HG03432 (cell line): ENCODE data around the gene ROBO1.
"Not testable (repeated sequence)": the region's sequence is repeated elsewhere in the genome, so short reads cannot be mapped to it uniquely, and the experiment has no call there.

Source experiments
- ATAC-seq: cut with Tn5 transposase; IDR thresholded peaks from one replicate; pipeline ENCODE4 v1.9.1; 2021; ENCODE audit warnings: mild to moderate bottlenecking, moderate library complexity; ENCODE audit not compliant: unreplicated experiment

Gene ROBO1

DNA sequence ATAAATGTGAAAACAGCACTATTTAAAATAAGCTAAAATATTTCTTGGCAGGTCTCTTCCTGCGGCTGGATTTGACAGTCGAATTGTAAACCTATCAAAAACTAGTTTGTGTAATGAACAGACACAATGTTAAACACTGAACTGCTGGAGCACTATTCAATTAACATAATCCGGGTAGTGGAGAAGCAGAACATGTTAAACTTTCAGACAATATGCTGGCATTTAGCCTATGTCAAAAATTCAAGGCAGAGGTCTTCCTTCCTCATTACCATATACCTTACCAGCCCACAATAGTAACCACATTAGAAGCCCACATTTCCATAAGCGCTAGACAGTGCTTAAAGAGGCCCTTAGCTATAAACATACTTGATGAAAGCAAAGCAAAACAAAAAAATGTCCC lies 1042.9 kb downstream of the ROBO1 start:
- ATAC-seq: no peak

DNA sequence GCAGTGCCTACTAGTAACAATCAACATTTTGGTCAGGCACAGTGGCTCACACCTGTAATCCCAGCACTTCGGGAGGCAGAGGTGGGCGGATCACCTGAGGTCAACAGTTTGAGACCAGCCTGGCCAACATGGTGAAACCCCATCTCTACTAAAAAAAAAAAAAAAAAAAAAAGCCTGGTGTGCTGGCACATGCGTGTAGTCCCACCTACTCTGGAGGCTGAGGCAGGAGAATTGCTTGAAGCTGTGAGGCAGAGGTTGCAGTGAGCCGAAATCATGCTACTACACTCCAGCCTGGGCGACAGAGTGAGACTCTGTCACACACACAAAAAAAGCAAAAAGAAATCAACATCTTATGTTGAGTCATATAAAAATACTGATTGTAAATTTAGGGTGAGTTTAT lies 1043.4 kb downstream of the ROBO1 start:
- not testable (repeated sequence) for ATAC-seq

DNA sequence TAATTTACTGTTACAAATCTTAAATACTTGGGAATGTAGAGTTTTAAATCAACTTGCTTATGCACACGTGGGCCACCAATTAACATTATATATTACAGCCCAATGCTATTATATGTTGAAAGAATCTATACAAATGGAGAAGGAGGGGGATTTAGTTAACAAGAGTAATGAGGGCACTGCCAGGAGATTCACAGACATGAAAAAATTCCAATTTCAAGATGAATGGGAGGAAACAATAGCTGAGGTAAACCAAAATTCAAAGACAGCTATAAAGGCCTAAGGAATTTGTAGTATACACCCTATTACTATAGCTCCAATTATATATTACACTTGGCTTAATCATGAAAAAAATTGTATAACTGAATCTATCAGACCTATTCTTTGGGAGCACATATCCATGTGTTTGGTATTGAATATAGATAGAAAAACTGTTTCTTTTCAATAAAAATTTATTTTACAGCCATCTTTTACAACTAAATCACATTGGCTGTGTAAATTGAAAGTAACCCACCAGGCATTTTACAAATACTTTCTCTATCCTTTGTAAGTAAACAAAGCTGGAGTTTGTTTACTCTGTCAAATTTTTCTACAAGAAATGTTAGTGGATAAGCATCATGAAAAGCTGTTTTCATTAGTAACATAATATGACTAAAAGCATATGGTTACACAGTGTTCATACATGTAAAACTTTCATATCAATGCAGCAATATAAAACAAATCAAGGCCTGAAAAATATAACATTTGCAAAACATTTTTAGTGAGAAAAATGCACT lies 1045.8 kb downstream of the ROBO1 start:
- no peak for ATAC-seq

DNA sequence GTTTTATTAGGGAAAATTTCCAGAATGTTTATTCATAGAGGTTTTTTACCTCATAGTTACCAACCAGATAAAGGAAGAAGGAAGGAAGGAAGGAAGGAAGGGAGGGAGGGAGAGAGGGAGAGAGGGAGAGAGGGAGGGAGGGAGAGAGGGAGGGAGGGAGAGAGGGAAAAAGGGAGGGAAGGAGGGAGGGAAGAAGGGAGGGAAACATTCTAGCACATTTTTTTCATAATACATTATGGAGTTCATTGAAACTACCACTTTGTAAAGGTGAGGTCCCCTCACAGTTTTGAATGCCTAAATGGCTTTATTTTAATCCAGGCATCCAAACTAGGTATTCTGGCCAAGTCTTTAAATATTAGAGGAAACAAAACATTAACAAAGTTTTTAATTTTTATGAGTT lies 1049.1 kb downstream of the ROBO1 start:
- ATAC-seq: no peak

DNA sequence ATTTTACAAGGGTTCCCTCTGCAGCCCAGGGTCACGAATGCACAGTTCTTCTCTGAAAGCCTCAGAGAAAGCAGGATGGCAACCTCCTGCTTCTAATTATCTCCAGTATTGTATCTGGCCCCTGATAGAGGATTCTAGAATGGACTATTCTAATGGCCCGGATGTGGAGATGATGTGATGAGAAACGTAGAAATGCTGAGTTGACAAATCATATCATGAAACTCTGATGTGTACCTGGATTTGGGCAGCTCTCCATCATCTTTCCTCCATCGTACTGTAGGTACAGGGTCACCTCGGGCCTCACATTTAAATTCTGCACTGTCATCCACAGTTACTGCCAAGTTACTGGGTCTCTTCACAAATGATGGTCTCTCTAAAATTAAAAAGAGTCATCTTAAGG lies 1050.8 kb downstream of the ROBO1 start:
- no peak for ATAC-seq

DNA sequence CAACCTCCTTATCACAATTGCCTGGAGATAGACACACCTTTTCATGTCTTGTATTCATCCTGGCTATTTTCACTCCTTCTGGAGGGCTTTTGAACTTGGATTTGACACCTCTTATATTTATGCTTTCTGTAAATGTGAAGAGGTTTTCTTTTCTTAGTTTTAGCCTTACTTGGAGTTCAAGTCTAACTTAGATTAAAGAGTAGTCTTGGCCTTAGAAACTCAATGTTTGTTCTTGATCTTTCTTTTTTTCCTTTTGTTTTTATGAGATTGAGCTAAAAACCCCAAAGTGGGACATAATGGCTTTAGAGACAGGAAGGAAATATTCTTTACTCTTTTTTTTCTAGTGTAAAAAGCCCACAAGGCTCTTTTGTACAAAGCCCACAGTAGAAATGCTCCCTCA lies 1054.9 kb downstream of the ROBO1 start:
- no peak for ATAC-seq

DNA sequence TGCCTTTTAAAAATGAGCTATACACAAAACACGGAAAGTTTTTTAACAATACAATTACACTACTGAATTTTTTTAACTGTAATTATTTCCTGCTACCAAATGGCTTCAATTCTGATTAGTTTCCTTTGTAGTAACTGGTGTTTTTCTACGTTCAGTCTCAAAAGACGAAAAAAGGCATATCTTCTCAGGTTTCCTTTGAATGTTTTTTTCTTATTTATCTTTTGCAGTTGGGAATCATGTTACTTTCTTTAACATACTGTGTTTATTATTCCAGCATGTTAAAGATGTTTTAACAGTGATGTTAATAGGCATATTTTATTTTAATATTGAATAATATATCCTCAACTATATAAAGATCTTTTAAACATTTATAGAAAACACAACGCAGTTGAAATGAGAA lies 1055.5 kb downstream of the ROBO1 start:
- no peak for ATAC-seq

DNA sequence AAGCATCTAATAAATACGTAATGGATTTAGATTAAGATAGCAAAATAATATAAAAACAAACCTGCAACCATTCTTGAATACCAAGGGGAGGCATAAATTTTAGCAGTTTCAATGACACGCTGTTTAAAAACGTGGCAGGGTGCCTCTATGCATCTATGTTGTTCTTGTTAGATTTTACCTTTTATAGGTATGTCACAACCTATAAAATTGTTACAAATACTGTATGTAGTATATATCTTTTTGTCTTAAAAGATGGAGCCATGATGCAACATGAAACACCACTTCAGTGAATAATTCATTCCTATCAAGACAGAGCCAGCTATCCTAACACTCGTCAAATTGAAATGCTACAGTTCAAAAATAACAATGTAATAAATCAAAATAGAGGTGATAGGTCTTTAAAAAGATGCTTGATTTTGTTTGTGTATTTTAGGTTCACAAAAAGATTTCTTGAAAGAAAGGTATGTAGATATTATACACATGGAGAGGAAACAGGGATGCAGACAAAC lies 1059.2 kb downstream of the ROBO1 start:
- no peak for ATAC-seq

DNA sequence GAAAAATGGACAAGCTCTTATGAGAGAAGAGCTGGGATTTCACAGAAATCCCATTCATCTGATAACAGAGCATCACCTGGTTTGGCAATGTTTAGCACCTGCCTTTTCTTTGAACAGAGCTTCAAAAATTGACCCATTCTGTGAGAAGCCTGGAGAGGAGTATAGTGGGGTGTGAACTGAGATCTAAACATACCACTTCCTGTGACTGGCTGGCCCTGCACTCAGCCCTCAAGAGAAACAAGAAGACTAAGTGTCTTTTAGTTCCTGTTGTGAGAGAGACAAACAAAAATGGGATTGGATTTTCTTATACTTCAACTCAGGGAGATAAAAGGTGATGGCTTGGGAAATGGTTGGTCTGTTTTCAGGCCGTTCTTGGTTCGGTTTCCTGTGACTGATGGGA lies 1060.2 kb downstream of the ROBO1 start:
- ATAC-seq: no peak

DNA sequence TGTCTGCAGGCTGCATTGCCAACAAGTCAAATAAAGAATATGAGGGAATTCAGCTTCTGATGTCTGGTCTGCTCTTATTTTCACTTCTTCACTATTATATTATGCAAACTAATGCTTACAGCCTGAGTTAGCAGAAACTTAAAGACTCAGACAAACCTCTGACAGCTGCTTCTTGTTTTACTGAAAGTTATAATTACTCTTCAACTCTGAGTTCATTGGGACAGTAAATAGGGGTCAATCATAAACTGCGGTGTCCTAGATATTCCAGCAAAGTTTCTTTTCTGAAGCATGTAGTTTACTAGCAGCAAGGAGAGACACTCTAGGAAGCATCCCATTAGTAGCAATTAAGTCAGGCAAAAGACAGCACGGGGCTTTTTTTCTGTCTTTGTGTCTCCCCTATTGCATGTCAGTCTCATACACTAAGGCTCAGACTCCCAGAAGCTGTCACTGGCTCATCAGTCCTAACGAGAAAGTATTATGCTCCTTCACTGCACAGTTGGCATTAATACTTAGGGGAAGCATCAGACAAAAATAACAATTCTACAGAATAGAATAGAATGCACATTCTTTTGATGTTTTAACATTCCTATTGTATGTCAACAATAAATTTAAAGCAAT lies 1060.8 kb downstream of the ROBO1 start:
- no peak for ATAC-seq

DNA sequence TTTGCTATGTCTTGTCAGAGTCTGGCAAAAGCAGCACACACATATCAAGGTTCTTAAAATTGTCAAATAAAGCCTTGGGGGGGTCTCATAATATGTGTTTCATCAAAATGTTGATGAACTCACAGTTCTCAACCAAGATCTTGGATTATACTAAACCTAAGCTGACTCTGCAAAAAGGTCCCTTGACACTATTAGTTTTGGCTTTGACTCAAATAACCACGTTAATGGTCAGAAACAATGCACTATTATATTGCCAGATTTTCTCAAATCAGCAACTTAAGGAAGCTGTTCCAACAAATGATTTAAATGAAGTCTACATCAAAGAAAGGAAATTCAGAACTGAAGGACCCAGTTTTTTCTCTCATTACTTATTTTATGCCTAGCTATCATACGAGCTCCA lies 1063.9 kb downstream of the ROBO1 start:
- no peak for ATAC-seq

DNA sequence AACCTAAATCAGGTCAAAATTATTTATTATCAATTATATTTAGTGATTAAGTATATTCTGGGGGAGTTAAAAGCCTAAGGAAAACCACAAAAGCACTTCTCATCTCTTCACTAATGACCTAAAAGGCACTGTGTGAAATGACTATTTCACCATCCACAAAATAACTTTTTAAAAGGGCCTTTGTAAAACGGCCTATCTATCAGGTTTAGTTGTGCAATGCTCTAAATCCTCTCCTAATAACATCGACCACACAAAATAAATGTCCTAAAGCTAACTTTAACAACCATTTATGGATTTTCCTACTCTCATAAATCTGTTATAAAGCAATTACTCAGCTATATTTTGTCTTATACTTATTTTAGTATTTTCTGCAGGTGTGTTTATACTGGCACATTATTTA lies 1066.3 kb downstream of the ROBO1 start:
- no peak for ATAC-seq

DNA sequence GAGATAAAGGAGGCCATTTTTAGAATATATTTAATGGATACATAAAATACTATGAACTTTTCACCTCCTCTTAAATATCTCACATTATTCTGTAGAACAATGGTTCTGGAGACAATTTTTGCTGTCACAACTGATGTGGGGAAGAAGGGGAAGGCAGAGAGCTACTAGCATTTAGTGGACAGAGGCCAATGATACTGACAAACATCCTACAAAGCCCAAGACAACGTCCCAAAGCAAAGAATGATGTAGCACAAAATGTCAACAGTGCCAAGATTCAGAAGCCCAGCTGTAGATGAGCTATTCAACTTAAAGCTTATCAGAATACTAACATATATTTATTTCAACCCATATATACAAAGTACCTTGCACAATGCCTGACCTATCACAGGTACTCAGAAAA lies 1069.4 kb downstream of the ROBO1 start:
- no peak for ATAC-seq

DNA sequence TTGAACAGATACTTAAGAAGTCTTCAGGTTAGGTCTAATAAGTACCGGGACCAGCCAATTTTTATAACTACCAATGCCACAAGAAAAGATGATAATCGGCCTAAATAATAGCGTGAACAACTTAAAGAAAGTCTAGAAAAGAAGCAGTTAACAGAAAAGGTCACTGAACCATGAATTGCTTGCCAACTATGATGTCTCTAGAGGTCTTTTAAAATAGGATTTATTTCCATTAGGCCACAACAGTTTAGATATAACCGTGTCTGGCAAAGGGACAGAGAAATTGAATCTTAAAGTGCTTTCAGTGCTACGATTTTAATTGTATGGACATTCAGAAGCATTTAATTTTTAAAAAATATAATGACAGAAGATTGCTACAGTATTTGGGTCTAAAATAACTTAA lies 1070.4 kb downstream of the ROBO1 start:
- ATAC-seq: no peak

DNA sequence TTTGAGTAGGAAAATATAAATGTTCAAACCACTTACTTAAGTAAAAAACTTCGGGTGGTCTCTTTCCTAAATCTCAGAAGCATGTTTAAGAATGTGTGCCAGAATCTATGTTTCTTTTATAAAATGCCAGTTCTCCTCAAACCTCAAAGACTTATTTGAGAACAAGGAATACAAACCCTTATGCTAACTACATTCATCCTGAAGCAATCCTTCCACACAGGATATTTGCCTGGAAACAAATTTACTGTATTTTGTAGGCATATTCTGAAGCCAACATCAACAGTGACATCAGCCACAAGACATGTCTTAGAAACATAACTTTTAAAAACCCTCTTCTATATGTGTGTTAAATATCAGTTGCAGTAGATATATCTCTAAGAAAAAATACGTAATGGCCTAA lies 1077.0 kb downstream of the ROBO1 start:
- no peak for ATAC-seq

DNA sequence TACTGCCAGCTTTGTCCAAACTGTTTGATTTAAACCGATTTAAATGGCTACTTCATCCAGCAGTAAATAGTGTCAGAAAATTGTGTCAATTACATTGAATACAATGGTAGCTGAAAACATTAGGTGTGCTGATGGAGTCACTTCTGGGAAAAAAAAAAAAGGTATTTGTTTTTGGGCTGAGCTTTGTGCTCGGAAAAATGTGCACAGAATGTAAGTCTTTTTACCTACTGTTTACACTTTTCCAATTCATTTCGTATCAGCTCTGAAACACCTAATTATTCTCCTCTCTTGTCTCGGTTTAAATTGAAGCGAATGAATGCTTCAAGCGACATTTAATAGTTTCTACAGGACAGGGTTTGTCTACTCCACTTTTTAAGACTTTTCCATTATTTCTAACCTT lies 1078.4 kb downstream of the ROBO1 start:
- no peak for ATAC-seq

DNA sequence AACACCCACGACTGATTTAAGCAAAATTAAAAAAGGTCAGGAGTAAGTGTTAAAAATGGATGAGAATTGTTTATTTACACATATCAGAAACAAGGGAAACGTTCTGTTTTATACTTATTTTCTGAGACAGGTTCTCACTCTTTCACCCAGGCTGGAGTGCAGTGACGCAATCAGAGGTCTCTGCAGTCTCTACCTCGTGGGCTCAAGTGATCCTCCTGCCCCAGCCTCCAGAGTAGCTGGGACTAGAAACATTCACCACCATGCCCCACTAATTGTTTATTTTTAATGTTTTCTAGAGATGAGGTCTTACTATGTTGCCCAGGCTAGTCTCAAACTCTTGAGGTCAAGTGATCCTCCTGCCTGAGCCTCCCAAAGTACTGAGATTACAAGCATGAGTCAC lies 1080.3 kb downstream of the ROBO1 start:
- no peak for ATAC-seq

DNA sequence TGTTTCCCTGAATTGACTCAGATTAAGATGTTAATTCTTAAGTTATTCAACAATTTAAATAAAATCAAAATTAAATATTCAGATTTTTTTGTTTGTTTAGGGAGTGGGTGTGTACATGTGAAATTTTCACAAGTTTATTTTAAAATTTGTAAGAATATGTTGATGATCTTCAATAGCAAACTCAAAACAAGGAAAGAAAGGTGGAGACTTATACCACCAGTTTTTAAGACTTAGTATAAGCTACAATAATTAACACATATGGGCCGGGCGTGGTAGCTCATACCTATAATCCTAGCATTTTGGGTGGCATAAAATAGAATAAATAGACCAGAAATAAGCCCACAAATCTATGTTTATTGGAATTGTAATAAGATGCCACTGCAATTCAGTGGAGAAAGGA lies 1084.5 kb downstream of the ROBO1 start:
- ATAC-seq: no peak

DNA sequence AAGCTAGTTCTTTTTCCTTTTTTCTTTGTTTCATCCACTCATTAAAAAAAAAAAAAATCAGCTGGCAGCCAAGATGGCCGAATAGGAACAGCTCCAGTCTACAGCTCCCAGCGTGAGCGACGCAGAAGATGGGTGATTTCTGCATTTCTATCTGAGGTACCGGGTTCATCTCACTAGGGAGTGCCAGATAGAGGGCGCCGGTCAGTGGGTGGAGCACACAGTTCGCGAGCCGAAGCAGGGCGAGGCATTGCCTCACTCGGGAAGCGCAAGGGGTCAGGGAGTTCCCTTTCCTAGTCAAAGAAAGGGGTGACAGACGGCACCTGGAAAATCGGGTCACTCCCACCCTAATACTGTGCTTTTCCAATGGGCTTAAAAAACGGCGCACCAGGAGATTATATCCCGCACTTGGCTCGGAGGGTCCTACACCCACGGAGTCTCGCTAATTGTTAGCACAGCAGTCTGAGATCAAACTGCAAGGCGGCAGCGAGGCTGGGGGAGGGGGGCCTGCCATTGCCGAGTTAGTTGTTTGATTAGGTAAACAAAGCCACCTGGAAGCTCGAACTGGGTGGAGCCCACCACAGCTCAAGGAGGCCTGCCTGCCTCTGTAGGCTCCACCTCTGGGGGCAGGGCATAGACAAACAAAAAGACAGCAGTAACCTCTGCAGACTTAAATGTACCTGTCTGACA lies 1092.5 kb downstream of the ROBO1 start:
- not testable (repeated sequence) for ATAC-seq

DNA sequence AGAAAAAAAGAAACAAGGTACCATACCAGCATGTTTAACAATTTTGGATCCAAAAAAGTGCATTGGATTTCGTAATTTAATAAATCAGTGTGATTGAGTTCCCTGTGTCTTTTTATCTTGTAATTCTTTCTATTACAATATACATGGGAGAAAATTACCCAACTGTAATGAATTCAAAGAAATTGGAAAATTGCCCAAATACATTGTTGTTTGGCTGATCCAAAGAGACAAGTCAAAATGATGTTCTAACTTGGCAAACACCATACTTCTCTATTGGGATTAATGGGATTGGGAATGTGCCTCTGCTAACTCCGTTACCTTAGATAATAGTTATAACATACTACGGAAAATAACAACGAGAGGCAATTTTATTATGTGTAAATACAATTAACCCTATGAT lies 1097.1 kb downstream of the ROBO1 start:
- ATAC-seq: no peak

DNA sequence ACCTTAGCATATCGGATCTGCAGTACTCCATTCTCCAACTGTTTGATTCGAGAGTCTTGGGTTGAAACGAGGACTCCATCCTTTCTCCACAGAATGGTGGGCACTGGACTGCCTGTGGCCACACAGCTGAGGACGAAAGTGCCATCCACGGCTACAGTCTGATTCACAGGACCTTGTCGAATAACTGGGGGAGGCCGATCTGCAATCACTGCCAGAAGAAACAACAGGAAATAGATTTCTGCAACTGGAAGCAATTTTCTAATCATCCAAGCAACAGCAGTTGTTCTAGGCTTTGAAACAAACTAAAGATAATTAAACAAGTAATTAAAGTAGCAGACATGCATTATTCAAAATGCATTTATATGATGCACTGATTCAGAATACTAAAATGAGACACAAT lies 1097.7 kb downstream of the ROBO1 start:
- no peak for ATAC-seq

DNA sequence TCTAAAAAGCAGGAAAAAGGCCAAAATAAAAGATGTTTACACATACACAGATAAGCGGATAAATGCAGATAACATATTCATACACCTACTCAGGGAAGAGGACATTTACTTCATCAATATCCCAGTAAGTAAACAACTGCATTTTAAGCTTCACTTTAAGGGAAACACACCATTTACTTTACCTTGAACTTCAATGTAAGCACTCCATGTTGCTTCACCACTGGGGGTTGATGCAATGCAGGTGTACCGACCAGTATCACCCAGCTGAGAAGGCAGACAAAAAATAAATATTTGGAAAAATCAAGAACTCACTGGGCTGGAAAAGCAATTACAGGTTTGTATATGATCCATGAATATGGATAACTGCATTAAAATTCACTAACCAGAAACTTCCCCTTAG lies 1099.5 kb downstream of the ROBO1 start:
- no peak for ATAC-seq
